B cell (primary cell): ENCODE results near the gene NSD1. TPM values are rescaled to one million over a fixed set of nuclear protein-coding genes. Genes with fewer than 3 reads are reported as not detected.
"Not testable (repeated sequence)": the region's sequence is repeated elsewhere in the genome, so short reads cannot be mapped to it uniquely, and the experiment has no call there.

ENCODE experiments used
- ATAC-seq: fragments of 200-7000 bp; cut with Tn5 transposase; one replicate; pipeline ENCODE4 v1.10.0; 2021; ENCODE audit warnings: low read depth, mild to moderate bottlenecking, moderate number of reproducible peaks, moderate library complexity
- CTCF ChIA-PET: fragments of 350-600 bp; sonication (Branson Sonifier 250); formaldehyde crosslinking; loops from one replicate; lab custom pipeline; 2021; ENCODE audit warnings: antibody characterized with exemption, inconsistent platforms; lab: Charles Lee
- POLR2A ChIA-PET: fragments of 350-600 bp; sonication (Branson Sonifier 250); formaldehyde crosslinking; loops from one replicate; lab custom pipeline; 2021; ENCODE audit warnings: antibody characterized with exemption; lab: Charles Lee
- DNase-seq: peaks from one replicate; pipeline ENCODE4 v3.0.0; 2013
- H2AFZ ChIP-seq: 2 replicates; pipeline ENCODE4 v1.6.1; 2012; ENCODE audit warnings: mild to moderate bottlenecking, low read depth, low read length; ENCODE audit not compliant: insufficient read depth, poor library complexity, severe bottlenecking
- H3K27ac ChIP-seq, 2 donors: 1 replicate in 1 of 2; 2 replicates in 1 of 2; pipeline ENCODE4 v1.5.1; 2012 to 2013; ENCODE audit warnings: low read length in 2 of 2, mild to moderate bottlenecking in 2 of 2, moderate library complexity in 1 of 2
- H3K27me3 ChIP-seq, 4 experiments: fragments of 200-600 bp in 1 of 4; sonication (generic) in 1 of 4; replicated peaks in 1 of 4; 1 replicate in 2 of 4; 2 replicates in 2 of 4; pipeline versions ENCODE4 v1.6.1 to v1.7.0; 2013 to 2016; ENCODE audit warnings: low read length in 3 of 4, mild to moderate bottlenecking in 2 of 4, mixed read lengths in 1 of 4, moderate library complexity in 1 of 4; ENCODE audit not compliant: insufficient read depth in 4 of 4, control insufficient read depth in 3 of 4; ENCODE audit errors: control extremely low read depth in 1 of 4
- H3K36me3 ChIP-seq, 2 experiments: replicated peaks in 1 of 2; 1 replicate in 1 of 2; 2 replicates in 1 of 2; pipeline versions ENCODE4 v1.6.1 to v1.7.1; 2013; ENCODE audit warnings: low read length in 1 of 2; ENCODE audit not compliant: insufficient read depth in 2 of 2, control insufficient read depth in 1 of 2; ENCODE audit errors: control extremely low read depth in 1 of 2, extremely low read depth in 1 of 2
- H3K4me1 ChIP-seq, 2 donors: fragments of 200-600 bp in 1 of 2; sonication (generic) in 1 of 2; 1 replicate in 1 of 2; 2 replicates in 1 of 2; pipeline versions ENCODE4 v1.5.1 to v1.6.1; 2013 to 2017; ENCODE audit warnings: low read length in 2 of 2; ENCODE audit not compliant: control insufficient read depth in 2 of 2, insufficient read depth in 2 of 2
- H3K4me2 ChIP-seq: replicated peaks from 2 replicates; pipeline ENCODE3; 2012; ENCODE audit warnings: mild to moderate bottlenecking, low read depth, low read length; ENCODE audit not compliant: poor library complexity, severe bottlenecking
- H3K4me3 ChIP-seq, 5 experiments: fragments of 200-600 bp in 1 of 5; sonication (generic) in 1 of 5; 1 replicate in 3 of 5; 2 replicates in 2 of 5; pipeline versions ENCODE4 v1.5.1 to v1.7.0; 2011 to 2016; ENCODE audit warnings: low read length in 4 of 5, mild to moderate bottlenecking in 4 of 5, low read depth in 2 of 5, control low read depth in 1 of 5, moderate library complexity in 1 of 5; ENCODE audit not compliant: insufficient read depth in 1 of 5; ENCODE audit errors: control extremely low read depth in 1 of 5, extremely low read depth in 1 of 5
- H3K79me2 ChIP-seq: fragments of 200-600 bp; sonication (generic); one replicate; pipeline ENCODE4 v1.6.0; 2016; ENCODE audit warnings: low read length; ENCODE audit not compliant: control insufficient read depth, insufficient read depth
- H3K9ac ChIP-seq: fragments of 200-600 bp; sonication (generic); 2 replicates; pipeline ENCODE4 v1.6.1; 2017; ENCODE audit warnings: mild to moderate bottlenecking, low read length, moderate library complexity
- H3K9me3 ChIP-seq, 3 donors: one replicate each; pipeline versions ENCODE4 v1.6.1 to v1.7.1; 2013; ENCODE audit warnings: low read length in 2 of 3; ENCODE audit not compliant: control insufficient read depth in 2 of 3, insufficient read depth in 1 of 3; ENCODE audit errors: control extremely low read depth in 1 of 3
- H4K20me1 ChIP-seq: 2 replicates; pipeline ENCODE4 v1.6.0; 2012; ENCODE audit warnings: mild to moderate bottlenecking, low read length; ENCODE audit not compliant: insufficient read depth, control insufficient read depth, poor library complexity, severe bottlenecking
- H3K27ac Mint-ChIP-seq: one replicate; pipeline ENCODE4 v1.8.0; 2021; ENCODE audit warnings: mixed read lengths
- H3K27me3 Mint-ChIP-seq: one replicate; pipeline ENCODE4 v1.8.0; 2021; ENCODE audit warnings: mixed read lengths
- H3K4me1 Mint-ChIP-seq: one replicate; pipeline ENCODE4 v1.8.0; 2021; ENCODE audit warnings: mixed read lengths
- H3K4me3 Mint-ChIP-seq: one replicate; pipeline ENCODE4 v1.8.0; 2021; ENCODE audit warnings: mixed read lengths
- H3K9me3 Mint-ChIP-seq: one replicate; pipeline ENCODE4 v1.8.0; 2022; ENCODE audit warnings: mixed read lengths; ENCODE audit not compliant: insufficient read depth
- EZH2 ChIP-seq: IDR thresholded peaks from 2 replicates; pipeline ENCODE4 v1.6.1; 2012; ENCODE audit warnings: borderline replicate concordance, low read depth, mild to moderate bottlenecking, moderate library complexity, low read length; ENCODE audit not compliant: insufficient read depth, poor library complexity, severe bottlenecking
- WGBS: methylation state at CpG from one replicate; pipeline ENCODE4 v1.1.5; 2013; ENCODE audit warnings: missing lambda C conversion rate; ENCODE audit not compliant: insufficient coverage; 5-methylcytosine and 5-hydroxymethylcytosine counted together
- intact Hi-C: fragments of 100-400 bp; cut with micrococcal nuclease; formaldehyde crosslinking; loops from one replicate; pipeline ENCODE4 v1.10.0; 2022
- polyA plus RNA-seq: library from polyadenylated mRNA; depleted of rRNA; stranded (reverse); fragments of >200 nt; gene quantifications from 2 replicates; pipeline ENCODE4 v1.2.3, GENCODE V29; 2012
- total RNA-seq, 2 donors: library from RNA; stranded (reverse); fragments of 120-200 nt in 1 of 2; gene quantifications; 1 replicate in 1 of 2; 2 replicates in 1 of 2; pipeline versions ENCODE4 v1.2.3 to v1.2.4, GENCODE V29; 2013 to 2022
- TF ChIP-seq, protein P1 (sequence below): fragments of 200-600 bp; IDR thresholded peaks from one replicate; pipeline ENCODE4 v1.8.0; 2022; ENCODE audit warnings: antibody characterized with exemption, mild to moderate bottlenecking

NSD1 gene
- total and polyA plus RNA-seq, 2 donors (not counting 1 experiment from before 2014, with no cell fraction given) = 10.8 to 145 TPM

DNA sequence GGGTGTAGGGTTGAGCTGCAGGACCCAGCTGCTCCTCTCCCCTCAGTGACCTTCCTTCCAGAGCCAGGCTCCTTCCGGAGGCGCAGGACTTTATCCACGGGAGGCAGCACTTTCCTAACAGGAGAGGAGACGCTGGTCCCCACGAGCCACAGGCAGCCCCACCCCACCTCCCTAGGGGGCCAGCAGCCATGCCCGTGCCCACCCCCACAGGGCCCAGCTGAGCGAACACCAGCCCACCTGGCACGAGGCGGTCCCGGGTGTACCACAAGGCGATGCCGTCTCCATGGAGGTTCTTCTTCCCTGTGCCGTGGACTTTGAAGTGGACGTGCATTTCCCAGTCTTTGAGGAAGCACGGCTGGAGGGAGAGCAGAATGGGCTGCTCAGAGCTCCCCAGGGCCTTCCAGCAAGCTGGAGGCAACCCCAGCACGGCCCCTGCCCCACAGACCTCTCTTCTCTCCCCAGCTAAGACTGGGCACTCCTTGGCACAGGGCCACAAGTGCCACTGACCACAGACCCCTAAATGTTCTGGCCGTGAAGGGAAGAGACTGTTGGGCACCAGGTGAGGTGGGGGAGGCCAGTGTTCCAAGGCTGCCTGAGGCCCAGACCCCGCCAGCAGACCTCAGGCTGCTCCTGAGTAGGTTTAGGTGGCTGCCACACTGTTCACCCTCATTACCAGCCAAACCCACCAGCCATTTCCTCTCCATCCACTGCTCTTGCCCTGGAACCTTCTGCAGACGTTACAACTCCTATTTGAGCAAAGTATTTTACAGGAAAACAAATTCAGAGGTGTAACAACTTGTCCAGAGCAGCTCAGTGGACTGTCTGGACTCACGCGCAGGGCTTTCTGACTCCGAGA lies 204.9 kb downstream of the NSD1 start:
- ATAC-seq (no peak), DNase-seq (no peak)
- Histone ChIP-seq H3K36me3 (peaks cover 0 to 79% of the 10 kb centered on the region in 2 experiments), H2AFZ (no peak overlapping the region), H3K79me2 (peaks cover 62% of the 10 kb centered on the region), H3K27ac (no peak overlapping the region), H3K9ac (no peak overlapping the region), H3K27me3 (no peaks in the 10 kb centered on the region), H4K20me1 (peaks cover 61% of the 10 kb centered on the region), H3K4me1 (peaks cover 0 to 5% of the 10 kb centered on the region in 2 donors), H3K9me3 (no peaks in the 10 kb centered on the region), H3K4me3 (no peak overlapping the region), H3K4me2 (no peak overlapping the region)
- 94% methylated on average over 21 of the region's 22 CpGs for WGBS
- intact Hi-C loops = no loop called here
- ChIA-PET CTCF (interaction anchor here (0.7 kb wide), 1 partner anchor 28 kb away, joined by 4 read pairs; no protein-coding TSS in a partner anchor), POLR2A (no interaction called here)
- Mint-ChIP-seq H3K4me3 (no peak overlapping the region), H3K4me1 (peaks cover 7% of the 10 kb centered on the region), H3K27ac (no peak overlapping the region), H3K27me3 (no peaks in the 10 kb centered on the region), H3K9me3 (no peaks in the 10 kb centered on the region)
- TF ChIP-seq EZH2 = no peak
- TF ChIP-seq, protein P1, sequence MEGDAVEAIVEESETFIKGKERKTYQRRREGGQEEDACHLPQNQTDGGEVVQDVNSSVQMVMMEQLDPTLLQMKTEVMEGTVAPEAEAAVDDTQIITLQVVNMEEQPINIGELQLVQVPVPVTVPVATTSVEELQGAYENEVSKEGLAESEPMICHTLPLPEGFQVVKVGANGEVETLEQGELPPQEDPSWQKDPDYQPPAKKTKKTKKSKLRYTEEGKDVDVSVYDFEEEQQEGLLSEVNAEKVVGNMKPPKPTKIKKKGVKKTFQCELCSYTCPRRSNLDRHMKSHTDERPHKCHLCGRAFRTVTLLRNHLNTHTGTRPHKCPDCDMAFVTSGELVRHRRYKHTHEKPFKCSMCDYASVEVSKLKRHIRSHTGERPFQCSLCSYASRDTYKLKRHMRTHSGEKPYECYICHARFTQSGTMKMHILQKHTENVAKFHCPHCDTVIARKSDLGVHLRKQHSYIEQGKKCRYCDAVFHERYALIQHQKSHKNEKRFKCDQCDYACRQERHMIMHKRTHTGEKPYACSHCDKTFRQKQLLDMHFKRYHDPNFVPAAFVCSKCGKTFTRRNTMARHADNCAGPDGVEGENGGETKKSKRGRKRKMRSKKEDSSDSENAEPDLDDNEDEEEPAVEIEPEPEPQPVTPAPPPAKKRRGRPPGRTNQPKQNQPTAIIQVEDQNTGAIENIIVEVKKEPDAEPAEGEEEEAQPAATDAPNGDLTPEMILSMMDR = no peak

DNA sequence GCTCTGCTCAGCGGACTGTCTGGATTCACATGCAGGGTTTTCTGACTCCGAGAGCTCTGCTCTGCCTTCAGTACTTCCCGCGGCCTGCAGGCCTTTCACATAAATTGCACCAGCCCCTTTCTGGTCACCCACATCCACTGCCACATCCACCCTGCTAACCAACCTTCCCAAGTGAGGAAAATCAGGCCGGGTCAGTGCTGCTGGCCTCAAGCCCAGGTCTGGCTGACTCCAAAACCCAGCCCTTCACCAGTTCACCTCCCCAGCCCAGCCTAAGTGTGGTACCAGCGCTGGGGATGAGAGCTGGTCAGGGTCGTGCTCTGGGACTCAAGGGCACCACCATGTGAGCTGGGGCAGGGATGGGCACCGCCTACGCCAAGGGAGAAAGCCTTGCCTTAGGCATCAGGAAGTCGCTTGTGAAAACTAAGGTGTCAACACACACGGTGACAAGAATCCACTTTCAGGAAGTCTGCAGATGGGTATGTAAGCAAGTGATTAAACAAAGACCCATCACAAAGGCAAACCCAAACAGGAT lies 205.6 kb downstream of the NSD1 start:
- H3K27me3 ChIP-seq = no peaks in the 10 kb centered on the region
- Mint-ChIP-seq H3K9me3 (no peaks in the 10 kb centered on the region), H3K4me3 (no peak overlapping the region), H3K27me3 (no peaks in the 10 kb centered on the region), H3K4me1 (peaks cover 4% of the 10 kb centered on the region), H3K27ac (no peak overlapping the region)
- ChIA-PET POLR2A (no interaction called here), CTCF (no interaction called here)
- H3K79me2 ChIP-seq = peaks cover 69% of the 10 kb centered on the region
- WGBS = 90% methylated on average over 10 of the region's 11 CpGs
- H3K9me3 ChIP-seq = no peaks in the 10 kb centered on the region
- TF ChIP-seq, protein P1 = no peak
- TF ChIP-seq EZH2 = no peak
- no peak overlapping the region for H2AFZ ChIP-seq
- no peak overlapping the region for H3K4me2 ChIP-seq
- ATAC-seq (no peak), DNase-seq (no peak)
- no peak overlapping the region for H3K9ac ChIP-seq
- H3K4me3 ChIP-seq = no peak overlapping the region
- peaks cover 0 to 73% of the 10 kb centered on the region in 2 experiments for H3K36me3 ChIP-seq
- peaks cover 66% of the 10 kb centered on the region for H4K20me1 ChIP-seq
- no peak overlapping the region for H3K27ac ChIP-seq
- intact Hi-C loops = no loop called here
- no peaks in the 10 kb centered on the region for H3K4me1 ChIP-seq

DNA sequence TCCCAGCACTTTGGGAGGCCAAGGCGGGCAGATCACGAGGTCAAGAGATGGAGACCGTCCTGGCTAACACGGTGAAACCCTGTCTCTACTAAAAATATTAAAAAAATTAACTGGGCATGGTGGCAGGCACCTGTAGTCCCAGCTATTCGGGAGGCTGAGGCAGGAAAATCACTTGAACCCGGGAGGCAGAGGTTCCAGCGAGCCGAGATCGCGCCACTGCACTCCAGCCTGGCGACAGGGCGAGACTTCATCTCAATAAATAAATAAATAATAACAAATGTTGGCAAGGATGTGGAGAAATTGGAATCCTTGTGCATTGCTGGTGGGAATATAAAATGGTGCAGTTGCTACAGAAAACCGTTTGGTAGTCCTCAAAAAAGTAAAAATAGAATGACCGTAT lies 209.4 kb downstream of the NSD1 start:
- peaks cover 94% of the 10 kb centered on the region for H3K79me2 ChIP-seq
- H3K36me3 ChIP-seq = peaks cover 2 to 48% of the 10 kb centered on the region in 2 experiments
- DNase-seq, H3K27me3 Mint-ChIP-seq, H3K4me3 ChIP-seq, H3K9ac ChIP-seq, H3K27ac Mint-ChIP-seq, H3K9me3 Mint-ChIP-seq, H3K27ac ChIP-seq, intact Hi-C loops, H2AFZ ChIP-seq, H3K4me1 ChIP-seq, H3K27me3 ChIP-seq, ATAC-seq, POLR2A ChIA-PET, H3K4me3 Mint-ChIP-seq, H3K9me3 ChIP-seq, H3K4me2 ChIP-seq: not testable (repeated sequence)
- H3K4me1 Mint-ChIP-seq = peaks cover 16% of the 10 kb centered on the region
- peaks cover 56% of the 10 kb centered on the region for H4K20me1 ChIP-seq
- CTCF ChIA-PET = interaction anchor here (1.2 kb wide), 1 partner anchor 26 kb away, joined by 3 read pairs; no protein-coding TSS in a partner anchor
- WGBS = 100% methylated on average over 1 of the region's 14 CpGs
